Activated T-cell treated with anti-CD3 and anti-CD28 coated beads for 48 hours (primary cell): ENCODE results near the gene CD2AP.
"Not testable (repeated sequence)": the region's sequence is repeated elsewhere in the genome, so short reads cannot be mapped to it uniquely, and the experiment has no call there.

Experiments used
- DNase-seq: peaks from one replicate; pipeline ENCODE4 v3.0.0-alpha.2; 2020; ENCODE audit warnings: low read depth

Gene CD2AP

GRCh38 chr6:47464052-47464451 is 13.5 kb upstream of the CD2AP start:
- no peak for DNase-seq

- DNase-seq = no peak
Observed at GRCh38 chr6:47465117-47465516, 12.5 kb upstream of the CD2AP start.

- DNase-seq = no peak
Observed at GRCh38 chr6:47471911-47472310, 5.7 kb upstream of the CD2AP start.

GRCh38 chr6:47473791-47474346 is 3.7 kb upstream of the CD2AP start:
- no peak for DNase-seq

GRCh38 chr6:47475319-47475816 is 2.2 kb upstream of the CD2AP start:
- DNase-seq = no peak

GRCh38 chr6:47476781-47477496 is 650 bp upstream of the CD2AP start:
- DNase-seq = no peak

- no peak for DNase-seq
Observed at GRCh38 chr6:47478233-47479139, 897 bp downstream of the CD2AP start.

- no peak for DNase-seq
Observed at GRCh38 chr6:47479140-47479508, 1.5 kb downstream of the CD2AP start.

GRCh38 chr6:47479874-47480273 is 2.3 kb downstream of the CD2AP start:
- no peak for DNase-seq

GRCh38 chr6:47481213-47481612 is 3.6 kb downstream of the CD2AP start:
- DNase-seq = not testable (repeated sequence)

- no peak for DNase-seq
Observed at GRCh38 chr6:47481806-47482205, 4.2 kb downstream of the CD2AP start.

- no peak for DNase-seq
Observed at GRCh38 chr6:47483516-47483852, 5.9 kb downstream of the CD2AP start.

GRCh38 chr6:47483853-47484546 is 6.4 kb downstream of the CD2AP start:
- no peak for DNase-seq

GRCh38 chr6:47484616-47485015 is 7.0 kb downstream of the CD2AP start:
- DNase-seq = no peak

GRCh38 chr6:47485083-47485482 is 7.5 kb downstream of the CD2AP start:
- no peak for DNase-seq

- DNase-seq = no peak
Observed at GRCh38 chr6:47485491-47486135, 8.0 kb downstream of the CD2AP start.

GRCh38 chr6:47489995-47490394 is 12.4 kb downstream of the CD2AP start:
- DNase-seq = no peak

- DNase-seq = no peak
Observed at GRCh38 chr6:47490676-47491075, 13.1 kb downstream of the CD2AP start.

- no peak for DNase-seq
Observed at GRCh38 chr6:47492355-47492754, 14.8 kb downstream of the CD2AP start.

- DNase-seq = no peak
Observed at GRCh38 chr6:47495207-47495606, 17.6 kb downstream of the CD2AP start.

- no peak for DNase-seq
Observed at GRCh38 chr6:47495954-47496545, 18.5 kb downstream of the CD2AP start.
